GM12872 (cell line): ENCODE data around the gene MAN2A1.

Experiments
- TF ChIP-seq, protein P1 (sequence below): IDR thresholded peaks from 3 replicates; pipeline ENCODE4 v1.5.1; 2011; ENCODE audit warnings: low read depth, mild to moderate bottlenecking, low read length, moderate library complexity; ENCODE audit not compliant: insufficient read depth

The MAN2A1 gene

DNA sequence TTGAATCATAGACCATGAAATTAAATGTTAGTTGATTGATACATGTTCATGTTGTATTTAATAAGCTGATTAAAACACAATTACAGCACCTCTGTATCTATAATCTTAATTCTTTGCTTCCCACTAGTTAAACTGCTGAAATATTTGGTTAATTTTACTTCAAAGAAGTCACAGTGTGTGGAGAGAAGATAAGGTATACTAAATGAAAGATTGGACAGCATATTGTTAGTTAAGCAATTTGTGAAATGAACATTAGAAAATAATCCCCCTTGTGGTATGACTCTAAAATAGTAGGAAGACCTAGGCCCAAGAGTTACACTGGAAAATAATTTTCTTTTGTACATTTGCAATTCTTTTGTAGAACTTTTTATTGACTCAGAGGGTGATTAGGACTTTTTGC, 30.3 kb downstream of the MAN2A1 start:
- TF ChIP-seq, protein P1, sequence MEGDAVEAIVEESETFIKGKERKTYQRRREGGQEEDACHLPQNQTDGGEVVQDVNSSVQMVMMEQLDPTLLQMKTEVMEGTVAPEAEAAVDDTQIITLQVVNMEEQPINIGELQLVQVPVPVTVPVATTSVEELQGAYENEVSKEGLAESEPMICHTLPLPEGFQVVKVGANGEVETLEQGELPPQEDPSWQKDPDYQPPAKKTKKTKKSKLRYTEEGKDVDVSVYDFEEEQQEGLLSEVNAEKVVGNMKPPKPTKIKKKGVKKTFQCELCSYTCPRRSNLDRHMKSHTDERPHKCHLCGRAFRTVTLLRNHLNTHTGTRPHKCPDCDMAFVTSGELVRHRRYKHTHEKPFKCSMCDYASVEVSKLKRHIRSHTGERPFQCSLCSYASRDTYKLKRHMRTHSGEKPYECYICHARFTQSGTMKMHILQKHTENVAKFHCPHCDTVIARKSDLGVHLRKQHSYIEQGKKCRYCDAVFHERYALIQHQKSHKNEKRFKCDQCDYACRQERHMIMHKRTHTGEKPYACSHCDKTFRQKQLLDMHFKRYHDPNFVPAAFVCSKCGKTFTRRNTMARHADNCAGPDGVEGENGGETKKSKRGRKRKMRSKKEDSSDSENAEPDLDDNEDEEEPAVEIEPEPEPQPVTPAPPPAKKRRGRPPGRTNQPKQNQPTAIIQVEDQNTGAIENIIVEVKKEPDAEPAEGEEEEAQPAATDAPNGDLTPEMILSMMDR = no peak

DNA sequence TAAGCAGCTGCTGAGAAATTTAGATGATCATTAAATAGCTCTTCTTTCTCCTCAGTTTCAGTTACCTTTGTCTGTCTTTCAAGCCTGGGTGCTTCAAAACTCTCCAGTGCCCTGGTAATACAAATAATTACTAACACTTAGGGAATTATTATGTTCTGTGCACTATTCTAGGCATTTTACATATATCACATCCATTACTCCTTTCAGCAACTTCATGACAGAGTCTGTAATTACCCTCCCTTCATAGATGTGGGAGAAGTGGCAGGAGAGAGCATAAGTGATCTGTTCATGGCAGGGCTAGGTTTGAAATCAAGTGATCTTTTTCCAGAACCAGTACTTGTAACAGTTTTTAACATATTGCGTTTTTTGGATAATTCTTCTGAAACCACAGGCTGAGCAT, 32.0 kb downstream of the MAN2A1 start:
- TF ChIP-seq, protein P1 = no peak

DNA sequence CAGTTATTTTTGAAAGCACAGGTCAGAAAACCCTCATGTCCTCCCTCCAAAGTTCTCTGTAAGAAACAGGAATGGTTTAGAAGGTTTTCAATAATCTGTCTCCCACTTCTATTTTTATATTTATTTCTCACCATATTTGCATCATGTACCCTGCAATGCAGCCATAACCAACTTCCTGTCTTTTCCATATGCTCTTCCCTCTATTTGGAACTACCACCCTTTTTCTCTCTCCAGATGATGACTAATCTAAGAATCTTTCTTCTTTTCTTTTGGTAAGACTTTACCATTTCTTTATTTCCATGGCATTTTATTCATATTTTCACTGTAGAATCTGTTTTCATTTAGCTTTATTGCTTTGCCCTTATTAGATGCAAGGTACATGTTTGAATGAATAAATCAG, 33.9 kb downstream of the MAN2A1 start:
- TF ChIP-seq, protein P1 = no peak

DNA sequence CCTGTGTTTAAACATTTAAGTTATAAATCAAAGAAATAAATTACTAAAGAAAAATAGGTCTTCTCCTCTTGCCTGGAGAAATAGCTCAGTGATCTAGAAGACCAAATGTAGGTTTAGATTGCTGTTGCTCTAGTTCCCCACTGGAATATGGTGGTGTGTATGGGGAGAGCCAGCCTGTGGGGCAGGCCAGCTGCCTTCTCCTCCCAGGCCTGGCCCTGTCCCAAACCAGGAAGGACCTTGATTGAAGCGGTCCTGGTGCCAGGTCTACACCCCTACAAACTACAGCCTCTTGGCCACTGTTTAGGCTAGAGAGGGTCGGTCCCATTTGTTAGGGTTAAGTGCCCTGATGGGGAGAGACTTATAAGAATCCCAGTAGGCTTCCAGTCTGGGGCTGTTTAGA, 35.4 kb downstream of the MAN2A1 start:
- TF ChIP-seq, protein P1 = no peak

DNA sequence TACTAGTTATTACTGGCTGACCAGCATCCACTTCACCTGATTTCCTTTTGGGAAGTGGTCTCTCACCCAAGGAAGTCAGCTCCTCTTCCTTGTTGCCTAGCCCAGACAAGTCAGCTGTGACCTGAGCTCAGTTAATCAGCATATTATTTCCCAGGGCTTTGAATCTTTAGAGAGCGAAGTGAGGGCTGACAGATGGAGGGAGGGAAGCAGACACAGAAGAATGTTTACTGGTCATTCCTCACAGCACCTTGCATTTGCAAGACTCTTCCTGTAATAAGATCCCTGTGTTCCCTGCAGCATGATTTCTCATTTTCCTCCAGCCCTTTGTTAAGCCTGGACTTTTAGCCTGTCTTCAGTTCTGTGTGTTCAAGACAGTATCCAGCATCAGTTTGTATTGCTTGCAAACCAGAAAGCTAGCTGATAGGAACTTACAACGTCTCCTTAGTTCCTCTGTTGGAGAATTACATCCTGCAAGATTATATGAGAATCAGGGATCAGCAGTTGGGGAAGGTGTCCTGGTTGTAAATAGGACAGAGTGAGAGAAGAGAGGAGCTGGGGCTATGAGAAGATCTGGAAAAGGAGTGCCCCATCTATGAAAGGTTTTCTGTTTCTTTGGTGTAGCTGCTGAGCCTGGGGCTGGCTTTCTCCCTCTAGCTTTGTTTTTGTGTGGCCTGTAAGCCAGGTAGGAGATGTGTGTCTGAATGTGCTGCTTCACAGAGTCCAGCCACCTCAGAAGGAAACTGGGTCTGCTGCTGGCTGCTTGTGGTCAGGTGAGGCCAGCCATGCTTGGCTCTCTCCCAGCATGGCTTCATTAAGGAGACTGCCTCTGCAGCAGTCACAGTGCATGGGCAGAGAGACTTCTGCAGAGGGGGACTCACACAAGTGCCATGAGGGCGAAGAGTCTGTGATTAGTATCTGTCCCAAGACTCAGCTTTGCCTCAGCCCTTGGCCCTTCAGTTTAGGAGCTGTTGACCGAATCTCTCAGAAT, 50.3 kb downstream of the MAN2A1 start:
- TF ChIP-seq, protein P1 = no peak

DNA sequence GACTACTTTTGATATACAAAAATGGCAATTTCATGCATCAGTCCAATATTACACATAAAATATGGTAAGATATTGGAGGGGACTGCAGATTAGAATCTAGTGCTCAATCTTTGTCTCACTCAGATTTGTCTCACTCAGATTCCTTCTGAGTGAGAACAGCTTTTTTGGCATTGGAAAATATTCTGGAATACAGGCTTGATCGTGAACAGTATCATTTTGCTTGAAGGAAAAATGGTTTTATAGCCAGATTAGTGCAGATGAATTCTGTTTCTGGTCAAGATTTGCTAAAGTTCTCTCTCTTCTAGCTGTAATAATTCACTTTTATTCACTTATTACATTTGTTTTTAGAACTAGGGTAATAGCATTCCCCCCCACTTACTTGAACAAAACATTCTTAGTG, 51.2 kb downstream of the MAN2A1 start:
- TF ChIP-seq, protein P1 = no peak

DNA sequence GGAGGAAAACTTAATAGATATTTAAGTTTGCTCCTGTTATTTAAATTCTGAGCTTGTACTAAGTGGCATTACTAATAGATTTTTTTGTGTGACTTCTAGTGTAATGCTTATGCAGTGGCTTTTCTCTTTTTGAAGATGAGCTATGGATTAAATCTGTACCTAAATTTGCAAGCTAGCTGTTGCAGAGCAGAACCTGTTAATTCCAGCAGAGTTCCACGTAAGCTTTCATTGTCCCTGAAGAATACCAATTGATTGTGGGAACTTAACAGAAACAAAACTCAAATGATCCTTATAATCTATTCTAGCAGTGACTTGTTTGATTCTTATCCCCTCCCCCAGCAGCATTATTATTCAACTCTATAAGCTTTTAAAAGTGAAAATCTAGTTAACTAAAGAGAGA, 51.7 kb downstream of the MAN2A1 start:
- TF ChIP-seq, protein P1 = no peak
